Ishikawa (cell line): Measurements from ENCODE around the gene SLC15A1.

ENCODE experiments used
- CEBPB ChIP-seq: IDR thresholded peaks from 2 replicates; pipeline ENCODE4 v1.6.1; 2012
- CREB1 ChIP-seq: IDR thresholded peaks from 2 replicates; pipeline ENCODE4 v1.6.1; 2012; ENCODE audit warnings: low read depth
- EP300 ChIP-seq: IDR thresholded peaks from 2 replicates; pipeline ENCODE4 v1.6.1; 2012; ENCODE audit warnings: borderline replicate concordance
- FOXM1 ChIP-seq: IDR thresholded peaks from 2 replicates; pipeline ENCODE4 v1.6.1; 2012; ENCODE audit warnings: low read depth, borderline replicate concordance
- TAF1 ChIP-seq: IDR thresholded peaks from 2 replicates; pipeline ENCODE4 v1.6.1; 2012; ENCODE audit warnings: low read depth, mild to moderate bottlenecking
- TCF12 ChIP-seq: IDR thresholded peaks from 2 replicates; pipeline ENCODE4 v1.6.1; 2012; ENCODE audit warnings: low read depth
- TEAD4 ChIP-seq: IDR thresholded peaks from 2 replicates; pipeline ENCODE4 v1.6.1; 2012
- USF1 ChIP-seq: IDR thresholded peaks from 2 replicates; pipeline ENCODE4 v1.6.1; 2012
- YY1 ChIP-seq: IDR thresholded peaks from 2 replicates; pipeline ENCODE4 v1.6.1; 2012; ENCODE audit warnings: low read depth
- ZBTB7A ChIP-seq: IDR thresholded peaks from 2 replicates; pipeline ENCODE4 v1.6.1; 2012; ENCODE audit warnings: low read depth
- TF ChIP-seq, protein P1 (sequence below): IDR thresholded peaks from 2 replicates; pipeline ENCODE4 v1.6.1; 2012; ENCODE audit warnings: low read depth, mild to moderate bottlenecking

GRCh38 chr13:98651744-98652143, 100.7 kb downstream of the SLC15A1 start:
- TF ChIP-seq YY1 (no peak), EP300 (no peak), CREB1 (no peak), CEBPB (no peak), FOXM1 (no peak), TAF1 (no peak), TEAD4 (no peak), ZBTB7A (no peak), TCF12 (no peak), USF1 (no peak)
- TF ChIP-seq, protein P1, sequence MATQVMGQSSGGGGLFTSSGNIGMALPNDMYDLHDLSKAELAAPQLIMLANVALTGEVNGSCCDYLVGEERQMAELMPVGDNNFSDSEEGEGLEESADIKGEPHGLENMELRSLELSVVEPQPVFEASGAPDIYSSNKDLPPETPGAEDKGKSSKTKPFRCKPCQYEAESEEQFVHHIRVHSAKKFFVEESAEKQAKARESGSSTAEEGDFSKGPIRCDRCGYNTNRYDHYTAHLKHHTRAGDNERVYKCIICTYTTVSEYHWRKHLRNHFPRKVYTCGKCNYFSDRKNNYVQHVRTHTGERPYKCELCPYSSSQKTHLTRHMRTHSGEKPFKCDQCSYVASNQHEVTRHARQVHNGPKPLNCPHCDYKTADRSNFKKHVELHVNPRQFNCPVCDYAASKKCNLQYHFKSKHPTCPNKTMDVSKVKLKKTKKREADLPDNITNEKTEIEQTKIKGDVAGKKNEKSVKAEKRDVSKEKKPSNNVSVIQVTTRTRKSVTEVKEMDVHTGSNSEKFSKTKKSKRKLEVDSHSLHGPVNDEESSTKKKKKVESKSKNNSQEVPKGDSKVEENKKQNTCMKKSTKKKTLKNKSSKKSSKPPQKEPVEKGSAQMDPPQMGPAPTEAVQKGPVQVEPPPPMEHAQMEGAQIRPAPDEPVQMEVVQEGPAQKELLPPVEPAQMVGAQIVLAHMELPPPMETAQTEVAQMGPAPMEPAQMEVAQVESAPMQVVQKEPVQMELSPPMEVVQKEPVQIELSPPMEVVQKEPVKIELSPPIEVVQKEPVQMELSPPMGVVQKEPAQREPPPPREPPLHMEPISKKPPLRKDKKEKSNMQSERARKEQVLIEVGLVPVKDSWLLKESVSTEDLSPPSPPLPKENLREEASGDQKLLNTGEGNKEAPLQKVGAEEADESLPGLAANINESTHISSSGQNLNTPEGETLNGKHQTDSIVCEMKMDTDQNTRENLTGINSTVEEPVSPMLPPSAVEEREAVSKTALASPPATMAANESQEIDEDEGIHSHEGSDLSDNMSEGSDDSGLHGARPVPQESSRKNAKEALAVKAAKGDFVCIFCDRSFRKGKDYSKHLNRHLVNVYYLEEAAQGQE = no peak
